ENCODE measurements around the gene TGDS.

Gene TGDS

DNA sequence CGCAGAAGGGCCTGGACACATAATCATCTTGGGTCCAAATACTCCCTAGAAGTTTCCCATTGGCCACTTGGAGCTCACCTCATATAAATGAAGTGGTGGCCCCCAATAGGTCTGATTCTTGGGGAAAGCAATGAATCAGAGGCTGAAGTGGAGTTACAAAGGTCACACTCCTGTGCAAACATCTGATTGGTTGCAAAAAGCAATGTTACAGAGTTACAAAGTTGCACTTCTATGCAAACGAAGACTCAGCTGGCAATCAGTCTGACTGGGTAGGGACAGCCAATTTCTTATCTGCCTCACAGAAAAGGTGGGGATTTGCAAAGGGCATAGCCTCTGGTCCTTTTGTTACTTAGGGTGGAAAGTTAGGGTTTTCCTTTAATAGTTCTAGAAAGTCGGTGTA is 3.9 kb upstream of the TGDS start:
- DNase-seq, result no peak

DNA sequence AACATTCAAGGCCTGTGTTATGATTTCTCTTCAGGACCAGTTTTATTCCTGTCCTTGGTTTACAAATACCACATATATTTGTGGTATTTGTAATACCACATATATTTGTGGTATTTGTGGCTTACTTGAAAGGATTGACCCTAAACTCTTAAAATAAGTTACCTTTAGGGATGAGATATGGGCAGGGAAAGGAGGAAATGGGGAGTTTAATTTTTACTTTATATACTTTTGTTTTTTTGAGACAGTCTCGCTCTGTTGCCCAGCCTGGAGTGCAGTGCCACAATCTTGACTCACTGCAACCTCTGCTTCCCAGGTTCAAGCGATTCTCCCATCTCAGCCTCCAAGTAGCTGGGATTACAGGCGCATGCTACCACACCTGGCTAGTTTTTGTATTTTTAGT is 2.3 kb upstream of the TGDS start:
- DNase-seq, result no peak

DNA sequence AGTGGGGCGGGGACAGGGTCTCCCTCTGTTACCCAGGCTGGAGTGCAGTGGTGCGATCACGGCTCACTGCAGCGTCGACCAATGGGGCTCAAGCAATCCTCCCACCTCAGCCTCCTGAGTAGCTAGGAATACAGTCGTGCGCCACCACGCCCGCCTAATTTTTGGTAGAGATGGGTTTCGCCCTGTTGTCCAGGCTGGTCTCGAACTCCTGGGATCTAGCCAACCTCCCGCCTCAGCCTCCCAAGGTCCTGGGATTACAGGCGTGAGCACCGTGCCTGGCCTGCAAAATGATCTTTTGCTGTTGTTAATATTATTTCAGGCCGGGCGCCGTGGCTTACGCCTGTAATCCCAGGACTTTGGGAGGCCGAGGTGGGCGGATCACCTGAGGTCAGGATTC is 621 bp upstream of the TGDS start:
- DNase-seq, result no peak

DNA sequence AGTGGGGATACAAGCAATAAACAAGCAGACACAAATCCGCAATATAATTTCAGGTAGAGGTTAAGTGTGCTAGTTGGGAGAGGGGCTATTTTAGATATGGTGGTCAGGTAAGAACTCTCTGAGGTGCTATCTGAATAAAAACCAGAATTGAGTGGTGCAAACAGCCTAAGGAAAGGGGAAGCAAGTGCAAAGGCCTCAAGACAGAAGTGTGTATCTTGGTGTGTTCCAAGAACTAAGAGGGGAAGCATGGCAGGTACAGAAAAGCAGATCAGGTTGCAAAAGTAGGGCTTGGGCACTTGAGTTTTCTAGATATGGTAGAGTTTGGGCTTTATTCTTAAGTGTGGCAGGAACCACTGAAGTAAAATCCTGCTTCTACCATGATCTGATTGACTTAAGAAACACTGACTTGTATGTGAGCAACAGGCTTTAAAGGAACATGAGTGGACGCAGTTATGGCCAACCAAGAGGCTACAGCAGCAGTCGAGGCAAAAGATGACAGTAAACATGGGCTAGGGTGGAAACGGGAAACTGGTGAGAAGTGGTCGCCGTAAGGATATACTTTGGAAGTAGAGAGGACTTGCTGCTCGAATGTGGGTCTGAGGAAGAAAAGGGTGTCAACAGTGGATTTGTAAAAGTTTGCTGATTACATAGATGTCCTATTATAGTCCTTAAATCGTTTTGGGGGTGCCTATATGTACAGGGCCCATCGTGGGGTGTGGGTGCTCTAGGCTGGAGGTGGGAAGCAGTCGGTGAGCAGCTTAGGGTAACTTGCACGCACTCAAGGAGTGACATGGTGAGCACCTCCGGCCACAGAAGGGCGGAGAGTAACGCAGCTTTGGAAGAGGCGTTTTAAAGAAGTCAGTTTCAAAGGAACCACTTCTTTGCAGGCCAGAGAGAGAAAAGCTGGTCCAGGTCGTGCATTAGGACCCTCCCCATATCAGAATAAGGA is 677 bp downstream of the TGDS start:
- DNase-seq, result no peak

DNA sequence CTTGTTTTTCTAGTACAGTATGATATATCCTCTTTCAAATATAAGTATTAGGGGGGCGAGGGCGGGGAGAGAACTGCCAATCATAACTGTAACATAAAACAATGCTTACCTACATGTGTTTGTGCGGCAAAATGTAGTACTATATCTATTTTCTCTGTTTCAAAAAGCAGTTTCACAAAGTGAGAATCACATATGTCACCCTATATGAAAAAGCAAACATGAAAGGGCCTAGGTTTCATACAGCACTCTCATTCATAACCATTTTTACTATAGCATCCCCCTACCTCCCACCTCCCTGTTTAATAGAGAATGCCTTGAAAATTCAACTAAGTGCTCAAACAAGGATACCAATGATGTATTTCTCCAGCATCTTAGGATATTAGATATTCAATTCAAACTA is 5.2 kb downstream of the TGDS start:
- no peak for DNase-seq

DNA sequence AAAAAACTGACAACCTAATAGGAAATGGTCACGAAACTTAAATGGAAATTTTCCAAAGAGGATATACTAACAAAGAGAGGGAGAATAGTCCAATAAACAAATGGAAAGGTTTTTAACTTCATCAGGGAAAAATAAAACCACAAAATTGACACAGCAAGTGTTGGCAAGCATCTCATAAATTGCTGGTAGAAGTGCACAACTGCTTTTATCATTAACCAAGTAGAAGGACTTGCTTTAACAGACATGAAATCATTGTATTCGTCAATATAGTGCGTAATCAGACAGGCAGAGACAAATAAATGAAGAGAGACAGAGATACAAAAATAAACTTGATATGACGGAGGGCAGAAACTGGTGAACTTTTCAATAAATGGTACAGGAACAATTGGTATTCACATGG is 7.4 kb downstream of the TGDS start:
- DNase-seq, result no peak

DNA sequence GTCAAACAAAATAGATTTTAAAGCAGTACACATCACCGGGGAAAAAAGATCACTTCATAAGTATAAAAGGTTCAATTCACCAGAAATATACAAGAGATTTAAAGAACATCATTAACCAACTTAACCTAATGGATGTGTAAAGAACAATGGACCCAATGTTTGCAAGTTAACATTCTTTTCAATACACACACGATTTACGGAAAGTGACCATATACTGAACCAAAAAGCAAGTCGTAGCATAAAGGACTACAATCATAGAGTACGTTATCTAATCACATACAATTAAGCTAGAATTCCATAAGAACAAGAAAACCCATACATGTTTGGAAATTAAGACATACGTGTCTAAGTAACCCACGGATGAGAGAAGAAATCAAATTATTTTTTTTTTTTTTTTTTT is 9.6 kb downstream of the TGDS start:
- DNase-seq, result no peak

DNA sequence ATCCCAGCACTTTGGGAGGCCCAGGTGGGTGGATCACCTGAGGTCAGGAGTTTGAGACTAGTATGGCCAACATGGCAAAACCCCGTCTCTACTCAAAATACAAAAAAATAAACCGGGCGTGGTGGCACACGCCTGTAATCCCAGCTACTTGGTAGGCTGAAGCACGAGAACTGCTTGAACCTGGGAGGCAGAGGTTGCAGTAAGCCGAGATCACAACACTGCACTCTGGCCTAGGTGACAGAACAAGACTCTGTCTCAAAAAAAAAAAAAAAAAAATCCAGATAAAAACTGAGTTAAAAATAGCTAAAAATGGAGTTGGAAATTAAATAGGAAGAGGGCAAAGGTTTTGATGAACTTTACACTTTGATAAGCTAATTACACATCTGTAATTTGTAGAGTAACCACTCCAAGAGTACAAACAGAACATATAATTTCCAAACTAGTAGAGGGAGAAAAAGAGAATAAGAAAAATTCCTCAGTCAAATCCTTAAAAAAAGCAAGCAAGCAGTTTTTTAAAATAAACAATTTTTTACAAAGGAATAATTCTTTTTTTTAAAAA is 10.3 kb downstream of the TGDS start:
- DNase-seq, result no peak

DNA sequence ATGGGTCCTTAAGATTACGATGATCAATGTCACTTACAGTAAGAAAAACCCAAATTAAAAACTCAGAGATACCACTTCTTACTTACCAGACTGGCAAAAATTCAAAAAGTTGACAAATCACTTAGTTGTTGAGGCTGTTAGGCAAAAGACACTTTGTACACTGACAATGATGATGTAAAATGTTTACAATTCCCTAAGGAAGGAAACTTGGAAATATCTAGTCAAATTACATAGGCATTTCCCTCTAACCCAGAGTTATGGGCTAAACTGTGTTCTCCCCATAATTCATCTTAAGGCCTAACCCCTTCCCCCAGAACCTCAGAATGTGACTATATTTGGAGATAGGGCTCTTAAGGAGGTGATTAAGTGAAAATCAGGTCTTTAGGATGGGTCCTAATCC is 12.0 kb downstream of the TGDS start:
- no peak for DNase-seq

DNA sequence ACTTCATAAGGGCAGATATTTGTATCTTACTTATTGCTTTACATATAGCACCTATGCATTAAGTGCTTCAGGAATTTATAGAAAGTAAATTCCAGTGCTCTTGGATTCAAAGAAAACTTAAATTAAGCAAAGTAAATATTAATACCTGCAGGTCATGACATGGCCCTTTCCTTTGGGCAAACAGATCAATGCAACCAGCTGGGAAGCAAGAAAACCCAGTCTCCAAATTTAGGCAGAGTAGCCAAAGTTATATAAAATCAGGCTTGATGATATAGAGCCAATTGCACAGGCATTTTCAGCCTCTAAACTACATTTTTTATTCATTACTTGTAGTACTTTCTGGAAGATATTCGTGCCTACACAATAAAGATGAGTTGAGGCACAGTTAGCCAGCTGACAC is 16.9 kb downstream of the TGDS start:
- DNase-seq, result no peak

DNA sequence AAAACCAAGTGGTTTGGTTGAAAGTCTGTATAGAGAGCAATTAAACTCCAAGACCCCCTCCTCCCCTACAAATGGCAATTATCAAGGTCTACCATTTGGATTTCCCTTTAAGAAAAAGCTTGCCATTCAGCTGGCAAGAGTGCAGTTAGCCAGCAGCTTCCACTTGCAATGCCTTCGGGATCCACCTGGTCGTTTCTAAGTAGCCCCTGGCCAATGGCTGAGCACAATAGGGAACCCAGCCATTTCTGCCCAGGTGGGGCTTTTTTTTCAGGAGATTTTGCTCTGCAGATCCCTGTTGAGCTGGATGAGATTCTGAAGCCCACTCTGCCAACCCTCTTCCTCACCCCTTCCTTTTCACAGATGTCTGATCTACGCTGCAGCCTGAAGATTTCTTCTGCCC is 26.3 kb downstream of the TGDS start:
- no peak for DNase-seq

DNA sequence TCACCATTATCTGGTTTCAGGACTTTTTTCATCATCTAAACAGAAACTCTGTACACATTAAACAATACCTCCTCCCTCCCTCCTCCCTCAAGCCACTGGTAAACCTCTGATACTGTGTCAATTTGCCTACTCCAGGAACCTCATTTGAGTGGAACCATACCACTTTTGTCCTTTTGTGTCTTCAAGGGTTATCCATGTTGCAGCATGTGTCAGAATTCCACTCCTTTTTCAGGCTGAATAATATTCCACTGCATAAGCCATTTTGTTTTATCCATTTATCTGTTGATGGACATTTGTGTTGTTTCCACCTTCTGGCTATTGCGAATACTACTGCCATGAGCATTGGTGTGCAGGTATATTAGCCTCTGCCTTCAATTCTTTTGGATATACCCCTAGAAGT is 27.5 kb downstream of the TGDS start:
- DNase-seq, result no peak

DNA sequence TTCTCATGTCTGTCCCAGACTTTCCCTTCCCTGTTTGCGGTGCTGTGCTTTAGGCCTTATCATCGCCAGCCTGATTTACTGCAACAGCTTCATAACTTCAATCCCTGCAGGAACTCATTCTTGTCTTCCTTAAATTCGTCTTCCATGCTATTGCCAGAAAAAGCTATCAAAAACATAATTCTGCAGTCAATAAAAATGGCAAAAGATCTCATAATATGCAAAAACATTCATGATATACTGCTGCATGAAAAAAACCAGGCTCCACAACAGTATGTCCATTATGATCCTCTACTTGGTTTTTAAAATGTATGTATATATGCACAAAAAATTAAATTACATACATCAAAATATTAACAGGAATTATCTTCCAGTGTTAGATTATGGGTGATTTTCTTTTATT is 28.4 kb downstream of the TGDS start:
- no peak for DNase-seq

DNA sequence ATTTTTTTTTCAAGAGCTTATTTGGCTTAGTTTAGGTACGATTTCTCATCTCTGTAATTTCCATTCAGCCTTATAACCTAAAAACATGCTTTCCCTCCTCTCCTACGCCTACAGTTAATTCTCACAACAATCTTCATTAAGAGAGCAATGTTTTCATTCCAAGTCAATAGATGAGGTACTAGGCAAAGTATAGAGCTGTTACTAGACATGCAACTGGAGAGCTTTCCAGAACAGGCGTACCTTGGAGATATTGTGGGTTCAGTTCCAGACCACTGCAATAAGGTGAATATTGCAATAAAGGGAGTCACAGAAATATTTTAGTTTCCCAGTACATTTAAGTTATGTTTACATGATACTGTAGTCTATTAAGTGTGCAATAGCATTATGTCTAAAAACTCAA is 34.8 kb downstream of the TGDS start:
- DNase-seq, result no peak

DNA sequence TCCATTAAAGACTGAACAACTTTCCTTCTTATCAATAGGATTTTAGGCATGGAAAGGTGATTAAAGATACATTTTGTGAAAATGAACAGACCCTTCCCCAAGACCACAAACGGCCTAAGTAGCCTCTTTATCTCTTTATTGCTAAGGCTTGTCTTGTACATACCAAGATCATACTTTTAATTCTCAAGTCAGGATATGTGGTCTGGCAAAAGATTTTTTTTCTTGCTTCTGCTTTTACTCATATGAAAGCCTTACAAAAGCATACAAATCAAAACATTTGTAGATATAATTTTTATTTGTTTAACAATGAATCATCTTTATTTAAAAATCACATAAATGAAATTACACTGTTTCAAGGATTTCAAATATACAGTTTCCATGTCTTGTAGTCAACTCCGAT is 35.8 kb downstream of the TGDS start:
- DNase-seq, result no peak

DNA sequence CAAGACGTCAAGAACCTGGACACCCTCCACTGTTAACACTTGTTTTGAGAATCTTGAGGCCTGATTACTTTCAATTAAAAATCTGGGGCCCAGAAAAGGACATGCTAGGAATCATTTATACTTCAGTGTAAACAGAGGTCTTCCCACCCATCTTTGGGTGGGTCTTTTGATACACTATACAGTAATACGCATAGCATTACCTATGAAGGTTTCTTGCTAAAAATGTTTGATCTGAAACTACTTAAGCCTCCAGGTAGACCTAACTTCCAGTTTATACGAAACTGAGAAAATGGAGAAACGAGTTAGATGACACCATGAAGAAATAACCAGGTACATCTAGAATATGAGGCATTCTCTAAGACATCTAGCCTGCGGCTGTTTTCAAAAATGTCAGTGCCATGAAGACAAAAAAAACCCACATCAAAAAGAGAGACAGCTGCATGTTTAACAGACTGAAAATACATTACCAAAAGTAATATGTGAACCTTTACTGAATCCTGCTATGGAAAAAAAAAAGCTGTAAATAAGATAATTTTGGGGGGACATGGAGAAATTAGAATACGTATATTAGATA is 36.6 kb downstream of the TGDS start:
- DNase-seq, result no peak

DNA sequence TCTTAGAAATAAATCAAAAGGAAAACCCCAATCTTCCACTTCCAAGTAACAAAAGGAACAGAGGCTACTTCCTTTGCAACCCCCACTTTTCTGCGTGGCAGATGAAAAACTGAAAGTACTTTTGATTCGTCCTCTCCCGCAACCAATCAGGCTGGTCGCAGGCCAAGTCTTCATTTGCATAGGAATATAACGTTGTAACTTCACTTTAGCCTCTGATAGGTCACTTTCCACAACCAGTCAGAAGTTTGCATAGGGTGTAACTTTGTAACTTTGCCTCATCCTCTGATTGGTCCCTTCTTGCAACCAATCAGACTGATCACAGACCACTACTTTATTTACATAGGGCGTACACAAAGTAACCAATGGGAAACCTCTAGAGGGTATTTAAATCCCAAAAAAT is 37.2 kb downstream of the TGDS start:
- DNase-seq, result no peak

DNA sequence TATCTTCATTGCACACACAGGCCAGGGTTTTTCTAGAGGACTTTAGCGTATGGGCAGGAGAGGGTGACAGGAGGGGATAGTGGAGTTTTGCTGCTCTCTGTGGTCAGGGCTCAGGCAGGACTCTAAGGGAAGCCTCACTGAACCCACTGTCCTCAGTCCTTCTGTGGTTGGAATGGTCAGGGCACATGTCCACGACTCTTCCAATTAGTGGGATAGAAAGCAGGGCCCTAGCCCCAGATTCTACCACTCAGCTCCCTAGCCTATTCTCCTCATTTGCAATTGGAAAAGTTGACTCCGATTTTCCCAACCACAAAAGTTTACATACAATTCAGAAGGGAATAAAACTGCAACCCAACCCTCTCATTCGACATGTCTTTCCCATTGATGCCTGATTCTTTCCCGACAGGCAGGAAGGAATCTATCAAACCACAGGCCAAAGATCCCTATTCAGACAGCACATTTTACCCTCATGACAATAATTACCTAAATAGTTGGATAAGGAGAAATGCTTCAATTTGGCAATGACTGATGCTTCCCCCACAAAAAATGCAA is 38.2 kb downstream of the TGDS start:
- no peak for DNase-seq

DNA sequence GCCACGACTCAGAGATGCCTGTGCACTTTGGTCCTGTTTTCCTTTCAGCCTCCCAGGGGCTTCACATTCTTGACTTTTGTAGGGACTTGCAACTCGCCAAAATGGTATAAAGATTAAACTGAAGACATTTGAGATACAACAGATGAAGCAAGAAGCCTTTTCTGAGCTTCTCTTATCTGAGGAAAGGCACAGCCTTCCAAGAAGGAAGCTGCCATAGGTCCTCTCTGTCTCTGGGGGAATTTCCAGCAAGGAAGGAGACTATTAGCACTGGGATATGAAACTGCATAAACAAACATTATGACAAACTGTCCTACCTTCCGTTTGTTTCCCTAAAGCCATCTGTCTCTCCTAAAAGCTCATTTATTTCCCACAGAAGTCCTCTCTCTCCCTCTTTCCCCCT is 39.3 kb downstream of the TGDS start:
- no peak for DNase-seq

DNA sequence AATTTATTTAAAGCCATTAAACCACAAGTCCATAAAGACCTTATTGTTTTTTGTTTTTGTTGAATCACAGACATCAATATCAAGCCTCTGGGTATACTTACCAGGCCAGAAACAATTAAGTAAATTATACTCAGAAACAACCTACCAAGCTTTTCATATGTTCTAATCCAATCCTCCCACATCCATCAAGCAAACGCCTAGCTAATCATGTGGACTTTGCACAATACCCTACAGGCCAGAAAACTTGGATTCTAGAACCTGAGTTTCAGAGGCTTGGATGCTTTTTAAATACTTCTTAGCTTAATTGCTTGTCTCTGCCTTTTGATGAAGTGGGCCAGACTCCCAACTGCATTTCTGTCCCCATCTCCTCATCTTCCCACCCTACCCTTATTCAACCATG is 39.9 kb downstream of the TGDS start:
- DNase-seq, result no peak

DNA sequence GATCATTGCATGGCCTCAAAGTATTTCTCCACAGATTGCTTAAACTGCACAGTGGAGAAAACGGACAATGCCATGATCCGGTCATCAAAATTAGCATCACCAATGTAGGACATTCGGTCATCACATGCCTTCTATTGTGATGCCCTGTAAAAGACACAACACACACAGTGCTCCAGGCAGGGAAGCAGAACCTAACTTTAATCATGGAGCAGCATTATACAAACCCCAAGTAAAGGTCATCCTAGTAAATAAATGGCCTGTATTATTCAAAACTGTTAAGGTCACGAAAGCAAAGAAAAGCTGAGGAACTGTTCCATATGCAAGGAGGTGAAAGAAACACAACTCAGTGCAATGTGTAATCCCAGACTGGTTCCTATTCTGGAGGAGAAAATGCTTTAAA is 42.2 kb downstream of the TGDS start:
- DNase-seq, result no peak

DNA sequence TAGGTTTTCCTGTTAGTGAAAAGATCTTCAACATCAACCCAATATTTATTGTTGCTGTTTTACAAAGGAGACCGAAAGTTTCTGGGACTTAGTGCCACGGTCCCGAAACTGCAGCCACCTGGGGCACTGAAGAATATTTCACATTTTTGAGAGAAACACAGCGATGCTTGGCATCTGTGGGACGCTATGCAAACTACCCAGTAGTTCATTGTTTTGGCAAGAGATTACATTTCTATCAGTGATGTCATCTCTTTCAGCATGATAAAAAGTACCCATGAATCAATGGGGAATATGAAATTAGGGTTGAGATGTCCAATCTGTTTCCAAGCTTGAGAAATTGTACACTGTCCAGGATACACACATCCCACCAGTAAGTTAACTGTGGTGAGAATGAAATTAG is 43.9 kb downstream of the TGDS start:
- DNase-seq, result no peak

DNA sequence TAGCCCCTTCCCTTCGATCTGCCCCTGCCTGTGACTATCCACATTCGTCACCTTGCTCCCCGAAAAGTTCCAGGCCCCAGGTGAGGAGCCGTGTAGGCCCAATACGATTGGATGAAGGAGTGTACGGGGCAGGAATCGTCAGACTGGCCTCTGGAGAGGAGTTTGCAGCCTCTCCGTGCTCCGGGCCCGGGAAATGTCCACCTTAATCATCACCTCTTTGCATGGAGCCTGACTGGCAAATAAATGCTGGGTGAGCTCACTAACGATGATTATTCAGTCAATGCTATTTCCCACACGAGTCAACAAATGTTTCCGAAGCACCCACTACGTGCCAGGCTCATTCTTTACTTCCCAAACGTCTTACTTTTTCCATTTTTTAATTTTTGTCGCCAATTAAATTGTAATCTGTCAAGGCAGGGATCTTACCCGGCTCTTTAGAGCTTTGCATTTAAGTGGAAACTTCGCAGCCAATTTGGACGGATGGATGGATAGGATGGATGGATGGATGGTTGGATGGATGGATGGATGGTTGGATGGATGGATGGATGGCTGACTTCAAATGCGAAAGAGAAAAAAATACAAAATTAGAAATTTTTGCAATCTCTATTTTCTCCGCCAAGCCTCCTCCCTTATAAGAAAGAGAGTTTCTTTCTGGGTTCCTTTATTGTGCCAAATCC is 45.8 kb downstream of the TGDS start:
- no peak for DNase-seq

All from NCI-H1105 (cell line).